HL-60 (cell line): ENCODE results near the gene SNTG2.

Experiments
- DNase-seq, 2 experiments: peaks; one replicate each; pipeline ENCODE4 v3.0.0-alpha.2; 2010 to 2020; ENCODE audit warnings: low read depth in 1 of 2, low spot score in 1 of 2
- H3K27ac ChIP-seq: fragments of 250-450 bp; sonication (Bioruptor Pico); replicated peaks from 2 replicates; pipeline ENCODE4 v1.5.1; 2020; ENCODE audit warnings: mild to moderate bottlenecking, moderate library complexity
- H3K27me3 ChIP-seq: fragments of 250-450 bp; sonication (Bioruptor Pico); 2 replicates; pipeline ENCODE4 v1.5.1; 2021; ENCODE audit warnings: mild to moderate bottlenecking, moderate library complexity; ENCODE audit not compliant: insufficient read depth, poor library complexity, severe bottlenecking
- H3K4me3 ChIP-seq: replicated peaks from 2 replicates; pipeline ENCODE4 v1.5.1; 2011; ENCODE audit warnings: mild to moderate bottlenecking, control low read depth, low read length; ENCODE audit not compliant: insufficient read depth
- GABPA ChIP-seq: IDR thresholded peaks from 2 replicates; pipeline ENCODE4 v1.6.1; 2012; ENCODE audit warnings: low read depth
- POLR2AphosphoS5 ChIP-seq: IDR thresholded peaks from 2 replicates; pipeline ENCODE4 v1.6.1; 2012; ENCODE audit warnings: low read depth
- SPI1 ChIP-seq: IDR thresholded peaks from 2 replicates; pipeline ENCODE4 v1.6.1; 2012; ENCODE audit warnings: low read depth, mild to moderate bottlenecking, borderline replicate concordance
- TF ChIP-seq, protein P1 (sequence below): IDR thresholded peaks from one replicate; pipeline ENCODE4 v1.5.1; 2011; ENCODE audit warnings: low read length, control low read depth, inconsistent platforms; ENCODE audit not compliant: insufficient read depth
- TF ChIP-seq, protein P2 (sequence below): IDR thresholded peaks from 2 replicates; pipeline ENCODE4 v1.6.1; 2012; ENCODE audit warnings: low read depth; ENCODE audit not compliant: insufficient replicate concordance

SNTG2 gene

GRCh38 chr2:1054399-1054798, 103.8 kb downstream of the SNTG2 start:
- Histone ChIP-seq H3K4me3 (no peak overlapping the region), H3K27ac (no peak overlapping the region), H3K27me3 (no peaks in the 10 kb centered on the region)
- TF ChIP-seq GABPA (no peak), SPI1 (no peak), POLR2AphosphoS5 (no peak)
- TF ChIP-seq, protein P1, sequence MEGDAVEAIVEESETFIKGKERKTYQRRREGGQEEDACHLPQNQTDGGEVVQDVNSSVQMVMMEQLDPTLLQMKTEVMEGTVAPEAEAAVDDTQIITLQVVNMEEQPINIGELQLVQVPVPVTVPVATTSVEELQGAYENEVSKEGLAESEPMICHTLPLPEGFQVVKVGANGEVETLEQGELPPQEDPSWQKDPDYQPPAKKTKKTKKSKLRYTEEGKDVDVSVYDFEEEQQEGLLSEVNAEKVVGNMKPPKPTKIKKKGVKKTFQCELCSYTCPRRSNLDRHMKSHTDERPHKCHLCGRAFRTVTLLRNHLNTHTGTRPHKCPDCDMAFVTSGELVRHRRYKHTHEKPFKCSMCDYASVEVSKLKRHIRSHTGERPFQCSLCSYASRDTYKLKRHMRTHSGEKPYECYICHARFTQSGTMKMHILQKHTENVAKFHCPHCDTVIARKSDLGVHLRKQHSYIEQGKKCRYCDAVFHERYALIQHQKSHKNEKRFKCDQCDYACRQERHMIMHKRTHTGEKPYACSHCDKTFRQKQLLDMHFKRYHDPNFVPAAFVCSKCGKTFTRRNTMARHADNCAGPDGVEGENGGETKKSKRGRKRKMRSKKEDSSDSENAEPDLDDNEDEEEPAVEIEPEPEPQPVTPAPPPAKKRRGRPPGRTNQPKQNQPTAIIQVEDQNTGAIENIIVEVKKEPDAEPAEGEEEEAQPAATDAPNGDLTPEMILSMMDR, result no peak
- TF ChIP-seq, protein P2, sequence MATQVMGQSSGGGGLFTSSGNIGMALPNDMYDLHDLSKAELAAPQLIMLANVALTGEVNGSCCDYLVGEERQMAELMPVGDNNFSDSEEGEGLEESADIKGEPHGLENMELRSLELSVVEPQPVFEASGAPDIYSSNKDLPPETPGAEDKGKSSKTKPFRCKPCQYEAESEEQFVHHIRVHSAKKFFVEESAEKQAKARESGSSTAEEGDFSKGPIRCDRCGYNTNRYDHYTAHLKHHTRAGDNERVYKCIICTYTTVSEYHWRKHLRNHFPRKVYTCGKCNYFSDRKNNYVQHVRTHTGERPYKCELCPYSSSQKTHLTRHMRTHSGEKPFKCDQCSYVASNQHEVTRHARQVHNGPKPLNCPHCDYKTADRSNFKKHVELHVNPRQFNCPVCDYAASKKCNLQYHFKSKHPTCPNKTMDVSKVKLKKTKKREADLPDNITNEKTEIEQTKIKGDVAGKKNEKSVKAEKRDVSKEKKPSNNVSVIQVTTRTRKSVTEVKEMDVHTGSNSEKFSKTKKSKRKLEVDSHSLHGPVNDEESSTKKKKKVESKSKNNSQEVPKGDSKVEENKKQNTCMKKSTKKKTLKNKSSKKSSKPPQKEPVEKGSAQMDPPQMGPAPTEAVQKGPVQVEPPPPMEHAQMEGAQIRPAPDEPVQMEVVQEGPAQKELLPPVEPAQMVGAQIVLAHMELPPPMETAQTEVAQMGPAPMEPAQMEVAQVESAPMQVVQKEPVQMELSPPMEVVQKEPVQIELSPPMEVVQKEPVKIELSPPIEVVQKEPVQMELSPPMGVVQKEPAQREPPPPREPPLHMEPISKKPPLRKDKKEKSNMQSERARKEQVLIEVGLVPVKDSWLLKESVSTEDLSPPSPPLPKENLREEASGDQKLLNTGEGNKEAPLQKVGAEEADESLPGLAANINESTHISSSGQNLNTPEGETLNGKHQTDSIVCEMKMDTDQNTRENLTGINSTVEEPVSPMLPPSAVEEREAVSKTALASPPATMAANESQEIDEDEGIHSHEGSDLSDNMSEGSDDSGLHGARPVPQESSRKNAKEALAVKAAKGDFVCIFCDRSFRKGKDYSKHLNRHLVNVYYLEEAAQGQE, result no peak
- DNase-seq, result no peak

DNA sequence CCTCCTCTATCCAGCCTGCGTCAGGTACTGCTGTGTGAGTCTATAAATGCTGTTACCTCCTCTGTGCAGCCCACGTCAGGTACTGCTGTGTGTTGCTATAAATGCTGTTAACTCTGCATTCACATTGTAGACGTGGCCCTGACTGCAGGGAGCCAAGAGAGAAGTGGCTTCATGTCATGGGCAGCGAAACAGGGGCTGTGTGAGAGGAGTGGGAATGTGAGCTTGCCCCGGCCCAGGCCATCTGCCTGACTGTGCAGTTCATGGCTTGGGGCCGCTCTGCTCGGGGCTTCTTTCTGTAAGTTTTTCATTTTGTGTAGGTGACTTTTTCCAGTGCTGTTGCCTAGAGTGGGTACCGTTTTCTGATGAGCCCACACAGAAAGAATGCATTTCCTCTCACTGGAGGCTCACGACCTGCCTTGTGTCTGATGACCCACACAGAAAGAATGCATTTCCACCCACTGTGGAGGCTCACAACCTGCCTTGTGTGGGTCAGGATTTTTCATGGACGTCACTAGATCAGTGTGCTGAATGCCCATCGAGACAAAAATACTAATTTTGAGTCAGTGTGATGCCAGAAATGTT, 104.5 kb downstream of the SNTG2 start:
- Histone ChIP-seq H3K27ac (no peak overlapping the region), H3K27me3 (no peaks in the 10 kb centered on the region), H3K4me3 (no peak overlapping the region)
- TF ChIP-seq POLR2AphosphoS5, result no peak
- TF ChIP-seq, protein P2, result no peak
- TF ChIP-seq, protein P1, result no peak
- no peak for TF ChIP-seq SPI1
- TF ChIP-seq GABPA, result no peak
- DNase-seq, result no peak

DNA sequence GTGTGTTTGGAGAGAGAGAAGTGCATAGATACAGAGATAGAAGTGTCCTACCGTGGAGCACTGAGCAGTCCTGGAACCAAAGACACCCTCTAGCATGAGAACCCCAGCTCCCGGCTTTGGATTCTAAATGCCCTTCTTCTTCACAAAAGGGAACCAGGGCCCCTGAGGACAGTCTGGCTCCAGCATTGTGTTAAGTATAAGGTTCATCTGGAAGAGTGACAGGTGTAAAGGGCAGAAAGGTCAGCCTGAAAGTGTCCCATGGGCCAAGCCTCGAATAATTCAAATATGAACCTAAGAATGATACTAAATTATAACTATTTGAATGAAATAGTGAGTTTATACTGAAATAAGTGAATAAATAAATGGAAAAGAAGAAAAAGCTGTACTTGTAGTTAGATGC, 109.7 kb downstream of the SNTG2 start:
- TF ChIP-seq GABPA (no peak), POLR2AphosphoS5 (no peak), SPI1 (no peak)
- TF ChIP-seq, protein P2, result no peak
- TF ChIP-seq, protein P1, result no peak
- no peak overlapping the region for H3K27ac ChIP-seq
- no peak for DNase-seq

More for the DNA sequence above, 109.7 kb downstream of the SNTG2 start:
- no peaks in the 10 kb centered on the region for H3K27me3 ChIP-seq
- H3K4me3 ChIP-seq, result no peak overlapping the region
